ENCODE results near the gene TEX48. TPM values are rescaled to one million over a fixed set of nuclear protein-coding genes. Genes with fewer than 3 reads are reported as not detected.

The TEX48 gene
- total and polyA plus RNA-seq, 2 donors (not counting 1 experiment from before 2014, with no cell fraction given): not detected

GRCh38 chr9:114717908-114718486, 36.0 kb upstream of the TEX48 start:
- no peak overlapping the region for H3K9ac ChIP-seq (ENCODE audit: insufficient read depth, low read length)
- H4K20me1 ChIP-seq (ENCODE audit: control insufficient read depth, extremely low read depth, insufficient read depth, low read length): no peaks in the 10 kb centered on the region
- no peak for TF ChIP-seq EZH2 (IDR thresholded peaks at IDR 0.05; ENCODE audit: low read length, missing control alignments)
- TF ChIP-seq CTCF (conservative IDR thresholded peaks at IDR 0.05 in 1 of 2, IDR thresholded peaks at IDR 0.05 in 1 of 2; ENCODE audit: low read depth in 1 of 2, low read length in 2 of 2): no peak

GRCh38 chr9:114709636-114710035, 27.6 kb upstream of the TEX48 start:
- no peak overlapping the region for H3K4me2 ChIP-seq (ENCODE audit: extremely low read depth, insufficient read depth, low read length)
- H3K79me2 ChIP-seq (ENCODE audit: control insufficient read depth, insufficient read depth, low read length): no peaks in the 10 kb centered on the region
- H3K4me1 ChIP-seq (ENCODE audit: control insufficient read depth, extremely low read depth, insufficient read depth, low read length): no peaks in the 10 kb centered on the region
- no peak overlapping the region for H2AFZ ChIP-seq (ENCODE audit: low read length)
- no peaks in the 10 kb centered on the region for H3K9me3 ChIP-seq (ENCODE audit: control insufficient read depth, insufficient read depth, low read depth, low read length)
- H3K27ac ChIP-seq (ENCODE audit: insufficient read depth, low read length): no peak overlapping the region
- peaks cover 4% of the 10 kb centered on the region for H3K27me3 ChIP-seq (ENCODE audit: control insufficient read depth, insufficient read depth, low read length)
- no peaks in the 10 kb centered on the region for H3K36me3 ChIP-seq (ENCODE audit: control insufficient read depth, insufficient read depth, low read length)
- H3K4me3 ChIP-seq (replicated peaks in 1 of 4; ENCODE audit: control extremely low read depth in 1 of 4, insufficient read depth in 1 of 4, low read depth in 3 of 4, low read length in 4 of 4): no peak overlapping the region
- DNase-seq (ENCODE audit: low read depth in 2 of 2): no peak
- H3K9ac ChIP-seq (ENCODE audit: insufficient read depth, low read length): no peak overlapping the region
- H4K20me1 ChIP-seq (ENCODE audit: control insufficient read depth, extremely low read depth, insufficient read depth, low read length): no peaks in the 10 kb centered on the region
- TF ChIP-seq CTCF (conservative IDR thresholded peaks at IDR 0.05 in 1 of 2, IDR thresholded peaks at IDR 0.05 in 1 of 2; ENCODE audit: low read depth in 1 of 2, low read length in 2 of 2) (no peak), EZH2 (IDR thresholded peaks at IDR 0.05; ENCODE audit: low read length, missing control alignments) (no peak)

More at GRCh38 chr9:114717908-114718486, 36.0 kb upstream of the TEX48 start:
- H3K9me3 ChIP-seq (ENCODE audit: control insufficient read depth, insufficient read depth, low read depth, low read length): no peaks in the 10 kb centered on the region
- no peak overlapping the region for H3K27ac ChIP-seq (ENCODE audit: insufficient read depth, low read length)
- H3K4me1 ChIP-seq (ENCODE audit: control insufficient read depth, extremely low read depth, insufficient read depth, low read length): peaks cover 8% of the 10 kb centered on the region
- no peaks in the 10 kb centered on the region for H3K27me3 ChIP-seq (ENCODE audit: control insufficient read depth, insufficient read depth, low read length)
- H3K36me3 ChIP-seq (ENCODE audit: control insufficient read depth, insufficient read depth, low read length): no peaks in the 10 kb centered on the region
- no peaks in the 10 kb centered on the region for H3K79me2 ChIP-seq (ENCODE audit: control insufficient read depth, insufficient read depth, low read length)
- H3K4me2 ChIP-seq (ENCODE audit: extremely low read depth, insufficient read depth, low read length): no peak overlapping the region
- no peak for DNase-seq (ENCODE audit: low read depth in 2 of 2)
- no peak overlapping the region for H3K4me3 ChIP-seq (replicated peaks in 1 of 4; ENCODE audit: control extremely low read depth in 1 of 4, insufficient read depth in 1 of 4, low read depth in 3 of 4, low read length in 4 of 4)
- no peak overlapping the region for H2AFZ ChIP-seq (ENCODE audit: low read length)

GRCh38 chr9:114706711-114707110, 24.7 kb upstream of the TEX48 start:
- TF ChIP-seq CTCF (conservative IDR thresholded peaks at IDR 0.05 in 1 of 2, IDR thresholded peaks at IDR 0.05 in 1 of 2; ENCODE audit: low read depth in 1 of 2, low read length in 2 of 2): no peak
- TF ChIP-seq EZH2 (IDR thresholded peaks at IDR 0.05; ENCODE audit: low read length, missing control alignments): no peak
- peaks cover 4% of the 10 kb centered on the region for H3K27me3 ChIP-seq (ENCODE audit: control insufficient read depth, insufficient read depth, low read length)
- peaks cover 2% of the 10 kb centered on the region for H3K4me1 ChIP-seq (ENCODE audit: control insufficient read depth, extremely low read depth, insufficient read depth, low read length)
- H3K27ac ChIP-seq (ENCODE audit: insufficient read depth, low read length): no peak overlapping the region
- no peaks in the 10 kb centered on the region for H3K79me2 ChIP-seq (ENCODE audit: control insufficient read depth, insufficient read depth, low read length)
- H2AFZ ChIP-seq (ENCODE audit: low read length): no peak overlapping the region
- H3K4me2 ChIP-seq (ENCODE audit: extremely low read depth, insufficient read depth, low read length): no peak overlapping the region
- DNase-seq (ENCODE audit: low read depth in 2 of 2): no peak
- H3K9me3 ChIP-seq (ENCODE audit: control insufficient read depth, insufficient read depth, low read depth, low read length): no peaks in the 10 kb centered on the region
- H3K4me3 ChIP-seq (replicated peaks in 1 of 4; ENCODE audit: control extremely low read depth in 1 of 4, insufficient read depth in 1 of 4, low read depth in 3 of 4, low read length in 4 of 4): no peak overlapping the region
- no peaks in the 10 kb centered on the region for H4K20me1 ChIP-seq (ENCODE audit: control insufficient read depth, extremely low read depth, insufficient read depth, low read length)
- no peaks in the 10 kb centered on the region for H3K36me3 ChIP-seq (ENCODE audit: control insufficient read depth, insufficient read depth, low read length)
- H3K9ac ChIP-seq (ENCODE audit: insufficient read depth, low read length): no peak overlapping the region

All from fibroblast of lung (primary cell).